GM20000 (cell line): ENCODE data around the gene RARRES2.

ENCODE experiments used
- DNase-seq: peaks from one replicate; pipeline ENCODE4 v3.0.0; 2012; ENCODE audit warnings: low spot score
- CTCF ChIP-seq: IDR thresholded peaks from 2 replicates; pipeline ENCODE4 v1.5.1; 2012; ENCODE audit warnings: mild to moderate bottlenecking, control low read depth; ENCODE audit errors: extremely low read depth, missing control alignments

Gene RARRES2

DNA sequence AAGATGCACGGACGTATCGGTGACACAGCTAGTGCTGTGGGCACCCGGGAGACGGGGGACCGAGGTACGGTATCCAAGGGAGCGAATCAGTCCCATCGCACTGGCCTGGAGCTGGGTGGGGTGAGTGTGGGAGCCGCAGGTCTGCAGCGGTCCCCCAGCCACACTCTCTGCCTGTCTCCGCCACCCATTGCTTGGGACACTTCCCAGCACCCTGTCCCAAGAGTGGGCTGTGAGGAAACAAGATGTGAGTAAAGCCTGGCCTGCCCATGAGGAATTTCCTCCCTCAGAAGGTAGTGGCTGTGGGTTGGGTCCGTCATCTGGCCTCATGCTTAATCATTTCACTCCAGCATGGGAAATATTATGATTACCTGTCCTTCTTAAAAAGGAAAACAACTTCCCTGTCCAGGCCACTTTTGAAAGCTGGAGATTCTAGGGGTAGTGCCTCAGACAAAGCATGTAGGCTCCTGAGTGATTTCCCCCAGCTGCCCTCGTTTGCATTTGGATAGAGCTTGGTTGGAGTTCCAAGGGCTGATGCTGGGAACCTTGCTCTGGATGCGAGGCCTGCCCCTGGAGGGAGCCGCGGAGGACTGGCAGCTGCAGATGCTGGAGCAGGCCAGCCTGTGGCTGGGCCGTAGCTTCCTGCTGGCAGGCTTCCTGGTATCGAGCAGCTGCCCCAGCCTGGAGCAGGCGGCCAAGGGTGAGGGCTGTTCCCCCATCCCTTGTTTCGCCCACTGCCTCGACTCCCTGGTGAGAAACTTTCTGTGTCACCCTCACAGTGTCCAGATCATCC is 11.9 kb downstream of the RARRES2 start:
- no peak for DNase-seq
- TF ChIP-seq CTCF: no peak

GRCh38 chr7:150327308-150327707 is 14.1 kb downstream of the RARRES2 start:
- no peak for DNase-seq
- TF ChIP-seq CTCF: no peak

- DNase-seq: no peak
- TF ChIP-seq CTCF: no peak
Observed at GRCh38 chr7:150326657-150327268, 14.7 kb downstream of the RARRES2 start.

DNA sequence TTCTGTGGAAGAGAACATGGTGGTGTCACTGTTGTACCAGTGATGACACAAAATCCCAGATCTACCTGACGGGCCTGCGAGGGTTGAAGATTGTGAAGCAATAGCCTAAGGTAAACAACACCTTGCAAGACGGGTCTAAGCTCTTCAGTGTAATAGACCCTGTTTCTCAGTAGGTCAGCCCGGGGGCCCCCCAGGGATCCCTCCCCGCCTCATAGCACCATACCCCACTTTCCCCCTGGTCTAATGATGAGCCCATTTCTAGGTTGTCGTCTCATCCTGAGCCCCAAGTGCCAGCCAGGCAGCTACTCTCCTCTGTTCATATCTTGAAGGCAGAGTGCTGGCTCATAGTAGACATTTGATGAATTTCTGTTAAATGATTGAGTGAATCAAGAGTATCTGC is 15.5 kb downstream of the RARRES2 start:
- DNase-seq: no peak
- no peak for TF ChIP-seq CTCF

DNA sequence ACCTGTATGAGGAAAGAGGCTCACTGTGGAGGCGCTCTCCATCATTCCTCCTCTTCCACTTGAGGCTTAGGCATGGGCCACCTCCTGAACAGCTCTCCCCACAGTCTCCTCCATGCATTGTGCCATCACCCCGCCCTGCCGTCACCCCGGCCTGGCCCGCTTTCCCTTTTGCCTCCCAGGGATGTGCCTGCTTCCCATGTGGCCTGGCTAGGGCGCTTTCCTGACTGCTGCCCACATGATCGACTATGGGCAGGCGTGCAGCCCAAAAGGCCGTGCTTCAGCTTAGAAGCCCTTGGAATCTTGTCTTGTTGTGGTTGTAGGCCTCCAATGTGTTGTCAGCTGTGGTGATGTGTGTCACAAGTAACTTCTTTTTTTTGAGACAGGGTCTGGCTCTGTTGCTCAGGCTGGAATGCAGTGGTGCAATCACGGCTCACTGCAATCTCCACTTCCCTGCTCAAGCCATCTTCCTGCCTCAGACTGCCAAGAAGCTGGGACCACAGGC is 16.3 kb downstream of the RARRES2 start:
- TF ChIP-seq CTCF: no peak
- DNase-seq: no peak

DNA sequence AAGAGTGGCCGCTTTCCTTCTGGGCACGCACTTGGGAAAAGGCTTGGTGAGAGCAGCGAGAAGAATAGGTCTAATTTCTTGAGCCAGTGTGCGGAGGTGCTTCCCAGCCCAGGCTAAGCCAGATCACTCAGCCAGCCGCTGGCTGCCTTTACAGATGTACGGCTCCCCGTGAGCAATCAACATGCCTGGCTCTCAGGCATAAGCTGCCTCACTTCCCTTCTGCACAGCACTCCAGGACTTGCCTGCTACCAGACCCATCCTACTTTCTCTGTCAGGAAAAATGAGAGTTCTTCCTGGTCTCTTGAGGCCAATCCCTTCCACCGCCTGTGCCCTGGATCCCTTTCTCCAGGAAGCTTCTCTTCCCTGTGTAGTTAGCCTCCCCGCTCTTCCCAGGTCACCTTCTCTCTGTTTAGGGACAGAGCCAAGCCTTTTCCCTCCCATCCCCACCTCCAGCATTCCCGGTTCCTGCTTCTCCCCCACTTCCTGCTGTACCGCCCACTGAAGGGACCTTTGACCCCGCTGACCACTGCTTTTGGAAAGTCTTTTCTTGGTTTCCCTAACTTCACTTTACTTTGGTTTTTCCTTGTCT is 17.0 kb downstream of the RARRES2 start:
- no peak for TF ChIP-seq CTCF
- DNase-seq: no peak
